ENCODE measurements around the gene VTA1.

- TF ChIP-seq POLR2A (IDR thresholded peaks at IDR 0.05): no peak
- TF ChIP-seq, protein P1, sequence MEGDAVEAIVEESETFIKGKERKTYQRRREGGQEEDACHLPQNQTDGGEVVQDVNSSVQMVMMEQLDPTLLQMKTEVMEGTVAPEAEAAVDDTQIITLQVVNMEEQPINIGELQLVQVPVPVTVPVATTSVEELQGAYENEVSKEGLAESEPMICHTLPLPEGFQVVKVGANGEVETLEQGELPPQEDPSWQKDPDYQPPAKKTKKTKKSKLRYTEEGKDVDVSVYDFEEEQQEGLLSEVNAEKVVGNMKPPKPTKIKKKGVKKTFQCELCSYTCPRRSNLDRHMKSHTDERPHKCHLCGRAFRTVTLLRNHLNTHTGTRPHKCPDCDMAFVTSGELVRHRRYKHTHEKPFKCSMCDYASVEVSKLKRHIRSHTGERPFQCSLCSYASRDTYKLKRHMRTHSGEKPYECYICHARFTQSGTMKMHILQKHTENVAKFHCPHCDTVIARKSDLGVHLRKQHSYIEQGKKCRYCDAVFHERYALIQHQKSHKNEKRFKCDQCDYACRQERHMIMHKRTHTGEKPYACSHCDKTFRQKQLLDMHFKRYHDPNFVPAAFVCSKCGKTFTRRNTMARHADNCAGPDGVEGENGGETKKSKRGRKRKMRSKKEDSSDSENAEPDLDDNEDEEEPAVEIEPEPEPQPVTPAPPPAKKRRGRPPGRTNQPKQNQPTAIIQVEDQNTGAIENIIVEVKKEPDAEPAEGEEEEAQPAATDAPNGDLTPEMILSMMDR (IDR thresholded peaks at IDR 0.05): no peak
Measured at GRCh38 chr6:142118925-142119324, 28.1 kb upstream of the VTA1 start.
